ENCODE measurements around the gene C1orf122.

GRCh38 chr1:37836788-37837187, 29.2 kb downstream of the C1orf122 start:
- TF ChIP-seq, protein P1, sequence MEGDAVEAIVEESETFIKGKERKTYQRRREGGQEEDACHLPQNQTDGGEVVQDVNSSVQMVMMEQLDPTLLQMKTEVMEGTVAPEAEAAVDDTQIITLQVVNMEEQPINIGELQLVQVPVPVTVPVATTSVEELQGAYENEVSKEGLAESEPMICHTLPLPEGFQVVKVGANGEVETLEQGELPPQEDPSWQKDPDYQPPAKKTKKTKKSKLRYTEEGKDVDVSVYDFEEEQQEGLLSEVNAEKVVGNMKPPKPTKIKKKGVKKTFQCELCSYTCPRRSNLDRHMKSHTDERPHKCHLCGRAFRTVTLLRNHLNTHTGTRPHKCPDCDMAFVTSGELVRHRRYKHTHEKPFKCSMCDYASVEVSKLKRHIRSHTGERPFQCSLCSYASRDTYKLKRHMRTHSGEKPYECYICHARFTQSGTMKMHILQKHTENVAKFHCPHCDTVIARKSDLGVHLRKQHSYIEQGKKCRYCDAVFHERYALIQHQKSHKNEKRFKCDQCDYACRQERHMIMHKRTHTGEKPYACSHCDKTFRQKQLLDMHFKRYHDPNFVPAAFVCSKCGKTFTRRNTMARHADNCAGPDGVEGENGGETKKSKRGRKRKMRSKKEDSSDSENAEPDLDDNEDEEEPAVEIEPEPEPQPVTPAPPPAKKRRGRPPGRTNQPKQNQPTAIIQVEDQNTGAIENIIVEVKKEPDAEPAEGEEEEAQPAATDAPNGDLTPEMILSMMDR (IDR thresholded peaks at IDR 0.05) = no peak
- TF ChIP-seq REST (IDR thresholded peaks at IDR 0.05; ENCODE audit: insufficient read depth in 1 of 2, low read depth in 2 of 2, low read length in 1 of 2) (no peak), POLR2AphosphoS5 (IDR thresholded peaks at IDR 0.05; ENCODE audit: low read depth, low read length) (no peak), SIN3A (IDR thresholded peaks at IDR 0.05; ENCODE audit: borderline replicate concordance, insufficient read depth, low read depth, low read length) (no peak)

Measured in Panc1 (cell line).